ENCODE results near the gene PPP3CA.

DNA sequence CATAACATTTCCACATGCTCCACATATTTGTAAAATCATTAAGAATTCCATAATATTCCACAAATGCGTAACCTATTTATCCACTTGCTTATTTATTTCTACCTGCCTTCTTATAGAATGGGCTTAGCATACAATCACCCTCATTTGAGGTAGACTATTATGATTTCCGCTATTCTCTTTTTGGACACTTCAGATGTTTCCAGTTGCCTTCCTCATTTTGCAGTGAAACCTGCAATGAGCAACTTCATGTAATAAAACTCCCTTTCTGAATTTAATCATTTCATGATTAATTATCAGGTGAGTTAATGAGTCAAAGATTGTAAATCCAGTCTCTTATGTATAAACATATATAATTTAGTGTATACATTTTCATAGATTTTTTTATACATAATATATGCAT, 58.0 kb downstream of the PPP3CA start:
- TF ChIP-seq POLR2A (IDR thresholded peaks at IDR 0.05) (no peak), CTCF (IDR thresholded peaks at IDR 0.05) (no peak)
